Umbilical cord (tissue), 2 donors: Measurements from ENCODE around the gene LYRM1. TPM values are rescaled to one million over a fixed set of nuclear protein-coding genes. Genes with fewer than 3 reads are reported as not detected.
"Not testable (repeated sequence)": the region's sequence is repeated elsewhere in the genome, so short reads cannot be mapped to it uniquely, and the experiment has no call there.

Source experiments
- DNase-seq: peaks from one replicate; pipeline ENCODE4 v3.0.0-alpha.2; 2015; ENCODE audit warnings: low spot score
- total RNA-seq: library from RNA; depleted of rRNA; stranded (reverse); fragments of >200 nt; gene quantifications from one replicate; pipeline ENCODE4 v1.2.3, GENCODE V29; 2014; ENCODE audit warnings: low replicate concordance; ENCODE audit not compliant: insufficient read depth

Gene LYRM1
- total RNA-seq, 1 donor from 2014 or later, result 40.0 TPM

DNA sequence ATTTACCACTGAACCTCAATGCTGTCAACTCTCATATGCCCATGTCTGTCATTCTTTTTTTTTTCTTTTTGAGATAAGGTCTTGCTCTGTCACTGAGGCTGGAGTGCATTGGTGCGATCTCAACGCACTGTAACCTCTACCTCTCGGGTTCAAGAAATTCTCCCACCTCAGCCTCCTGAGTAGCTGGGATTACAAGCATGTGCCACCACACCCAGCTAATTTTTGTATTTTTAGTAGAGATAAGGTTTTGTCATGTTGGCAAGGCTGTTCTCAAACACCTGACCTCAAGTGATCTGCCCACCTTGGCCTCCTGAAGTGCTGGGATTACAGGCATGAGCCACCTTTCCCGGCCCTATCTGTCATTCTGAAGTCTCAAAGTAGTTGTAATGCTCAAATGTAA, 72.6 kb downstream of the LYRM1 start:
- not testable (repeated sequence) for DNase-seq

Other genes starting within 250 kb of the LYRM1 start
- 0.24 TPM for gene ACSM1, start 203.1 kb upstream of the LYRM1 start, total RNA-seq
- gene THUMPD1, start 159.0 kb upstream of the LYRM1 start, total RNA-seq, result 103 TPM
- gene ACSM3, start 136.8 kb upstream of the LYRM1 start, total RNA-seq, result 8.9 TPM
- 26.7 TPM for gene ERI2, start 94.3 kb upstream of the LYRM1 start, total RNA-seq
- 4.1 TPM for gene REXO5, start 94.2 kb upstream of the LYRM1 start, total RNA-seq
- 45.0 TPM for gene DCUN1D3, start 413 bp upstream of the LYRM1 start, total RNA-seq